ENCODE data around the gene NFATC1. TPM values are rescaled to one million over a fixed set of nuclear protein-coding genes. Genes with fewer than 3 reads are reported as not detected.

The NFATC1 gene
- total RNA-seq, 3 donors from 2014 or later: 10.9 to 18.0 (median 12.9) TPM

GRCh38 chr18:79449551-79450288 lies 54.0 kb downstream of the NFATC1 start:
- no peak for DNase-seq (ENCODE audit: low spot score in 2 of 2)
- no peaks in the 10 kb centered on the region for H3K4me1 ChIP-seq
- no peaks in the 10 kb centered on the region for H3K9me3 ChIP-seq
- no peak for TF ChIP-seq POLR2AphosphoS5 (IDR thresholded peaks at IDR 0.05)
- TF ChIP-seq, protein P1, sequence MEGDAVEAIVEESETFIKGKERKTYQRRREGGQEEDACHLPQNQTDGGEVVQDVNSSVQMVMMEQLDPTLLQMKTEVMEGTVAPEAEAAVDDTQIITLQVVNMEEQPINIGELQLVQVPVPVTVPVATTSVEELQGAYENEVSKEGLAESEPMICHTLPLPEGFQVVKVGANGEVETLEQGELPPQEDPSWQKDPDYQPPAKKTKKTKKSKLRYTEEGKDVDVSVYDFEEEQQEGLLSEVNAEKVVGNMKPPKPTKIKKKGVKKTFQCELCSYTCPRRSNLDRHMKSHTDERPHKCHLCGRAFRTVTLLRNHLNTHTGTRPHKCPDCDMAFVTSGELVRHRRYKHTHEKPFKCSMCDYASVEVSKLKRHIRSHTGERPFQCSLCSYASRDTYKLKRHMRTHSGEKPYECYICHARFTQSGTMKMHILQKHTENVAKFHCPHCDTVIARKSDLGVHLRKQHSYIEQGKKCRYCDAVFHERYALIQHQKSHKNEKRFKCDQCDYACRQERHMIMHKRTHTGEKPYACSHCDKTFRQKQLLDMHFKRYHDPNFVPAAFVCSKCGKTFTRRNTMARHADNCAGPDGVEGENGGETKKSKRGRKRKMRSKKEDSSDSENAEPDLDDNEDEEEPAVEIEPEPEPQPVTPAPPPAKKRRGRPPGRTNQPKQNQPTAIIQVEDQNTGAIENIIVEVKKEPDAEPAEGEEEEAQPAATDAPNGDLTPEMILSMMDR (IDR thresholded peaks at IDR 0.05): no peak
- no peak overlapping the region for H3K4me3 ChIP-seq
- no peak overlapping the region for H3K27ac ChIP-seq
- intact Hi-C loops (cut with DNase I; ENCODE audit: low total_unique reads): no loop called here
- H3K27me3 ChIP-seq: no peaks in the 10 kb centered on the region
- H3K36me3 ChIP-seq: no peaks in the 10 kb centered on the region

- DNase-seq (ENCODE audit: low spot score in 2 of 2): no peak
- Histone ChIP-seq H3K36me3 (no peaks in the 10 kb centered on the region), H3K27me3 (no peaks in the 10 kb centered on the region), H3K4me1 (no peaks in the 10 kb centered on the region), H3K9me3 (no peaks in the 10 kb centered on the region), H3K27ac (no peak overlapping the region), H3K4me3 (no peak overlapping the region)
- intact Hi-C loops (cut with DNase I; ENCODE audit: low total_unique reads): no loop called here
- TF ChIP-seq POLR2A (IDR thresholded peaks at IDR 0.05) (no peak), POLR2AphosphoS5 (IDR thresholded peaks at IDR 0.05) (no peak)
- TF ChIP-seq, protein P1 (IDR thresholded peaks at IDR 0.05): no peak
These were observed 54.8 kb downstream of the NFATC1 start for GRCh38 chr18:79450289-79451080.

- Histone ChIP-seq H3K27me3 (no peaks in the 10 kb centered on the region), H3K4me1 (no peaks in the 10 kb centered on the region), H3K4me3 (no peak overlapping the region), H3K27ac (no peak overlapping the region), H3K36me3 (no peaks in the 10 kb centered on the region), H3K9me3 (no peaks in the 10 kb centered on the region)
- DNase-seq (ENCODE audit: low spot score in 2 of 2): no peak
- TF ChIP-seq POLR2AphosphoS5 (IDR thresholded peaks at IDR 0.05): no peak
- TF ChIP-seq, protein P1 (IDR thresholded peaks at IDR 0.05): no peak
- no peak for TF ChIP-seq POLR2A (IDR thresholded peaks at IDR 0.05)
- intact Hi-C loops (cut with DNase I; ENCODE audit: low total_unique reads): no loop called here
These were observed 55.8 kb downstream of the NFATC1 start for GRCh38 chr18:79451237-79452125.

- H3K4me1 ChIP-seq: no peaks in the 10 kb centered on the region
- H3K27me3 ChIP-seq: no peaks in the 10 kb centered on the region
- no peaks in the 10 kb centered on the region for H3K36me3 ChIP-seq
- DNase-seq (ENCODE audit: low spot score in 2 of 2): no peak
- no peaks in the 10 kb centered on the region for H3K9me3 ChIP-seq
- TF ChIP-seq POLR2AphosphoS5 (IDR thresholded peaks at IDR 0.05) (no peak), POLR2A (IDR thresholded peaks at IDR 0.05) (no peak)
- TF ChIP-seq, protein P1 (IDR thresholded peaks at IDR 0.05): no peak
- intact Hi-C loops (cut with DNase I; ENCODE audit: low total_unique reads): no loop called here
- no peak overlapping the region for H3K27ac ChIP-seq
- no peak overlapping the region for H3K4me3 ChIP-seq
These were observed 56.7 kb downstream of the NFATC1 start for GRCh38 chr18:79452190-79452990.
